Epithelial cell of esophagus (primary cell): ENCODE measurements around the gene TEX2.
"Not testable (repeated sequence)": the region's sequence is repeated elsewhere in the genome, so short reads cannot be mapped to it uniquely, and the experiment has no call there.

Experiments
- DNase-seq: peaks from one replicate; pipeline ENCODE4 v3.0.0; 2010; ENCODE audit warnings: low read depth
- H3K4me3 ChIP-seq: 2 replicates; pipeline ENCODE4 v1.5.1; 2011; ENCODE audit warnings: mild to moderate bottlenecking, low read length, control low read depth
- TF ChIP-seq, protein P1 (sequence below): IDR thresholded peaks from 2 replicates; pipeline ENCODE4 v1.5.1; 2011; ENCODE audit warnings: low read depth, mild to moderate bottlenecking, low read length, control low read depth, inconsistent platforms; ENCODE audit not compliant: insufficient read depth; ENCODE audit errors: missing control alignments

Gene TEX2

GRCh38 chr17:64123114-64123513, 139.9 kb downstream of the TEX2 start:
- TF ChIP-seq, protein P1, sequence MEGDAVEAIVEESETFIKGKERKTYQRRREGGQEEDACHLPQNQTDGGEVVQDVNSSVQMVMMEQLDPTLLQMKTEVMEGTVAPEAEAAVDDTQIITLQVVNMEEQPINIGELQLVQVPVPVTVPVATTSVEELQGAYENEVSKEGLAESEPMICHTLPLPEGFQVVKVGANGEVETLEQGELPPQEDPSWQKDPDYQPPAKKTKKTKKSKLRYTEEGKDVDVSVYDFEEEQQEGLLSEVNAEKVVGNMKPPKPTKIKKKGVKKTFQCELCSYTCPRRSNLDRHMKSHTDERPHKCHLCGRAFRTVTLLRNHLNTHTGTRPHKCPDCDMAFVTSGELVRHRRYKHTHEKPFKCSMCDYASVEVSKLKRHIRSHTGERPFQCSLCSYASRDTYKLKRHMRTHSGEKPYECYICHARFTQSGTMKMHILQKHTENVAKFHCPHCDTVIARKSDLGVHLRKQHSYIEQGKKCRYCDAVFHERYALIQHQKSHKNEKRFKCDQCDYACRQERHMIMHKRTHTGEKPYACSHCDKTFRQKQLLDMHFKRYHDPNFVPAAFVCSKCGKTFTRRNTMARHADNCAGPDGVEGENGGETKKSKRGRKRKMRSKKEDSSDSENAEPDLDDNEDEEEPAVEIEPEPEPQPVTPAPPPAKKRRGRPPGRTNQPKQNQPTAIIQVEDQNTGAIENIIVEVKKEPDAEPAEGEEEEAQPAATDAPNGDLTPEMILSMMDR: no peak
- no peak overlapping the region for H3K4me3 ChIP-seq
- no peak for DNase-seq

- H3K4me3 ChIP-seq, DNase-seq: not testable (repeated sequence)
Measured at GRCh38 chr17:64120972-64121786, 141.9 kb downstream of the TEX2 start.

DNA sequence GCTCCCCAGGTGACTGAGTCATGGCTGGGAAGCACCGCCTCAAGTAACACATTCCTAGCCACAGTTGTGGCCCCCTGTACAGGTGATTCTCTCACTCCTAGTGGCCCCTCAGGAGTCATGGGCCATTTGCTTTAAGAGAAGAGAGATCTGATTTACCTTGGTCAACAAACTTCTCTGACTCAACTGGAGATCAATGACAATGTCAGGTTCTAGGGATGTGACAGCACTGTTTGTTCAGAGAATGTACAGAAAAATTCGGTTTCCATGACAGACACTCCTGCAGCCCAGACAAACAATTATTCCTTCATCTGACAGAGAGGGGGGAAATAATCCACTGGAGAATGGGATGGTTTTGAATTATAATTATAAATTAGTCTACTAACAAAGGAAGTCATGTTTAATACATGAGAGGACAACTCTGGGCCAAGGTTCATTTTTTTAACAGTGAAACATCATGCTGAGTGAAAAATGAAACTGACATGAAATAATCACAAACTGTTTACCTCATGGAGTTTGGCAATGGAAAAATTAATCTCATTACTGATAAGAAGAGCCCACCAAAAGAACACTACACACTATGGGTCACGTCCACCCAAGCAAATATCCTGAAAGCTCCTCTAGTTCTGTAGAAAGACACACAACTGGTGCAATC, 142.8 kb downstream of the TEX2 start:
- DNase-seq: no peak
- no peak overlapping the region for H3K4me3 ChIP-seq
- TF ChIP-seq, protein P1: no peak

GRCh38 chr17:64117981-64118979, 144.8 kb downstream of the TEX2 start:
- no peak overlapping the region for H3K4me3 ChIP-seq
- TF ChIP-seq, protein P1: no peak
- peak; percentile 29 for DNase-seq

DNA sequence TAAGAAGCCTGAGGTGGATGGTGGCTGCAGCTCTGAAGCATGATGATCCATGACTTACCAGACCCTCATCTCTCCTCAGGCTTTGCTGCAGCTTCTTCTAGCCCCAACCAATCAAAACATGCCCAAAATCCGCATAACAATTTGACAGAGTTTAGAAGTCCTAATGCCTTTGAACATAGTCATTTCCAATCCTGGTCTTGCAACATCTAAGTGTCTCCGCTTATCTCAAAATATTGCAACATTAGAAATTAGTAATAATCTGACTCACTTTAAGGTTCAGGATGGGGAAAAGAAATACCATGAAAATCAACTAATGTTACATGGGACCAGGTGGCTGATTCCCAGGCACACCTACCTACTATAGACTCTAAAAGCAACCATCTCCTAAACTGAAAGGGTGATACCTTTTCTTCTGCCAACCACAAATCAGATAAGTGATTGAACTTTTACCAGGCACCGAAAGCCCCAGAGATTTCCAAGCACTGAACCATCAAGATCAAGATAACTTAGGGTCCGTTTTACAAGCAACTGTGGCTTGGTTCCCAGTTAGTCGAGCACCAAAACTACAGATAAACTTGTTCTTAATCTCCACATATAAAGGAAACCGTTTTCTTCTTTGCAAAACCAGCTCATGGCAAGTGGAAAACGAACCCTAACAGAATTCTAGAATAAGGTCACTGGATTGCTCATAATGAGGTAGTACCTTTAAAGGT, 147.1 kb downstream of the TEX2 start:
- no peak overlapping the region for H3K4me3 ChIP-seq
- DNase-seq: peak; percentile 92
- TF ChIP-seq, protein P1: no peak

DNA sequence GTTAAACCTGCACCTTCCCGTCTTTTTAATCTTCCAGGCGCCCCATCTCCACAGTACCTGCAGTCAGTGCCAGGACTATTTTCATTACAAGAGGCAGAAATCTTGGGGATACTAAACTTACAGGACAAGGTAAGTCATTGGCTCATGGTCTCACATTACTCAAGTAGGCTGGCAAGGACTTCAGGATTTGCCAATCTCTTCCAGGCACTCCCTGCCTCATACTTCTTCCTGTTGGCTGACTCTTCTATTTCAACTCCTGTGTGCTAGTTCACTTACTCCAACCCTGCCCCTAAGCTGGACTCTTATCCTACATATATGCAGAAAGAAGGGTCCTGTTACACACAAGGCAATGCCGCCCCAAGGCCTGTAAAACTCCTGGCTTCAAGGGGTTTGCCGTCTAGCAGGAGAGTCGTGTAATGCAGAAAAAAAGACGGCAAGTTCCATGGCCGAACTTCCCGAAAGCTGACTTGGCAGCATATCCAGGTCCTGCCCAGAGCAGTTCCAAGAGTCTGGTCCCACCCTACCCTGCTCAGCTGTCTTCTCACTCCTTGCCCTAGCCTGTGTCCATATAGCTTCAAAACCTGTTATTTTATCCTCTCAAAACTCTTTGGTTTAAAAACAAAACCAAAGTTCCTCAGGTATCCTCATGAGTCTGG, 147.9 kb downstream of the TEX2 start:
- peak overlapping the region; percentile 1 for H3K4me3 ChIP-seq

More for the DNA sequence above, 147.9 kb downstream of the TEX2 start:
- TF ChIP-seq, protein P1: no peak
- DNase-seq: peak; percentile 87
